HepG2 (cell line): Measurements from ENCODE around the gene COQ4. TPM values are rescaled to one million over a fixed set of nuclear protein-coding genes. Genes with fewer than 3 reads are reported as not detected.

Experiments used
- FOXA3 ChIP-seq: IDR thresholded peaks from 2 replicates; pipeline ENCODE4 v1.6.1; 2016; ENCODE audit warnings: missing genetic modification reagents, missing compliant biosample characterization
- HNRNPLL ChIP-seq: fragments of 200-400 bp; formaldehyde crosslinking; IDR thresholded peaks from 2 replicates; pipeline ENCODE4 v1.6.1; 2017; ENCODE audit warnings: mild to moderate bottlenecking, low read depth, low read length; ENCODE audit not compliant: poor library complexity, severe bottlenecking
- JUN ChIP-seq: sonication (generic); formaldehyde crosslinking; IDR thresholded peaks from 2 replicates; pipeline ENCODE4 v1.4.0; 2020; ENCODE audit warnings: mild to moderate bottlenecking, missing genetic modification reagents
- KLF11 ChIP-seq: IDR thresholded peaks from 2 replicates; pipeline ENCODE4 v1.6.1; 2016; ENCODE audit warnings: missing compliant biosample characterization
- NFATC3 ChIP-seq: sonication (generic); formaldehyde crosslinking; IDR thresholded peaks from 2 replicates; pipeline ENCODE4 v1.5.1; 2020; ENCODE audit warnings: mild to moderate bottlenecking, missing genetic modification reagents
- NFKB2 ChIP-seq: sonication (generic); formaldehyde crosslinking; IDR thresholded peaks from 2 replicates; pipeline ENCODE4 v1.4.0; 2020; ENCODE audit warnings: missing genetic modification reagents, borderline replicate concordance
- NFKBIZ ChIP-seq: IDR thresholded peaks from 2 replicates; pipeline ENCODE4 v1.6.1; 2018; ENCODE audit warnings: missing genetic modification reagents, missing compliant biosample characterization
- PREB ChIP-seq: sonication (generic); formaldehyde crosslinking; IDR thresholded peaks from 2 replicates; pipeline ENCODE4 v1.4.0; 2020; ENCODE audit warnings: missing genetic modification reagents
- REL ChIP-seq: sonication (generic); formaldehyde crosslinking; conservative IDR thresholded peaks from 2 replicates; pipeline ENCODE4 v1.8.0; 2022; ENCODE audit warnings: mild to moderate bottlenecking, missing genetic modification reagents, moderate library complexity
- SKI ChIP-seq: fragments of 450-650 bp; IDR thresholded peaks from one replicate; pipeline ENCODE4 v1.6.1; 2018; ENCODE audit warnings: mild to moderate bottlenecking; ENCODE audit not compliant: partially characterized antibody
- SMAD3 ChIP-seq: sonication (generic); formaldehyde crosslinking; IDR thresholded peaks from 2 replicates; pipeline ENCODE4 v1.4.0; 2020; ENCODE audit warnings: missing genetic modification reagents
- SOX6 ChIP-seq, 2 experiments: fragments of 450-650 bp in 1 of 2; sonication (generic) in 1 of 2; formaldehyde crosslinking in 1 of 2; IDR thresholded peaks; 2 replicates each; pipeline versions ENCODE4 v1.4.0 to v1.6.1; 2017 to 2020; ENCODE audit warnings: antibody characterized with exemption in 1 of 2, mild to moderate bottlenecking in 1 of 2, missing genetic modification reagents in 1 of 2
- TFDP2 ChIP-seq: sonication (generic); formaldehyde crosslinking; IDR thresholded peaks from 2 replicates; pipeline ENCODE4 v1.4.0; 2020; ENCODE audit warnings: missing genetic modification reagents
- YEATS4 ChIP-seq: sonication (generic); formaldehyde crosslinking; IDR thresholded peaks from 2 replicates; pipeline ENCODE4 v1.4.0; 2020; ENCODE audit warnings: missing genetic modification reagents, borderline replicate concordance
- ZFX ChIP-seq: sonication (generic); formaldehyde crosslinking; IDR thresholded peaks from 2 replicates; pipeline ENCODE4 v1.4.0; 2020; ENCODE audit warnings: mild to moderate bottlenecking, low read depth, missing genetic modification reagents, moderate library complexity
- ZKSCAN5 ChIP-seq: sonication (generic); formaldehyde crosslinking; IDR thresholded peaks from 2 replicates; pipeline ENCODE4 v1.5.1; 2020; ENCODE audit warnings: mild to moderate bottlenecking, missing genetic modification reagents
- ZNF160 ChIP-seq: sonication (generic); formaldehyde crosslinking; IDR thresholded peaks from 2 replicates; pipeline ENCODE4 v1.8.0; 2022; ENCODE audit warnings: mild to moderate bottlenecking, inconsistent platforms, missing genetic modification reagents
- ZNF264 ChIP-seq: sonication (generic); formaldehyde crosslinking; IDR thresholded peaks from 2 replicates; pipeline ENCODE4 v1.4.0; 2020; ENCODE audit warnings: missing genetic modification reagents
- ZNF431 ChIP-seq: sonication (generic); formaldehyde crosslinking; IDR thresholded peaks from 2 replicates; pipeline ENCODE4 v1.9.0; 2022; ENCODE audit warnings: missing genetic modification reagents, low read depth, mild to moderate bottlenecking, borderline replicate concordance
- ZNF652 ChIP-seq: IDR thresholded peaks from 2 replicates; pipeline ENCODE4 v1.6.1; 2016; ENCODE audit warnings: low read depth, borderline replicate concordance
- ZNF792 ChIP-seq: IDR thresholded peaks from 2 replicates; pipeline ENCODE4 v1.6.1; 2016
- polyA plus RNA-seq, 8 experiments: library from polyadenylated mRNA; depleted of rRNA in 3 of 8; stranded (reverse) in 7 of 8; unstranded in 1 of 8; fragments of >200 nt; fragmentation: Illumina TruSeq in 4 of 8; extraction: Trizol in 4 of 8; gene quantifications; 2 replicates each; pipeline versions ENCODE4 v1.2.1 to v1.2.3, GENCODE V29; 2011 to 2016; ENCODE audit warnings: low read depth in 4 of 8, missing spikeins in 1 of 8, mixed read lengths in 1 of 8; ENCODE audit not compliant: insufficient read depth in 1 of 8
- total RNA-seq, 5 experiments: library from RNA; depleted of rRNA; stranded (reverse); fragments of >200 nt; fragmentation: Illumina TruSeq; extraction: Trizol; gene quantifications; 2 replicates each; pipeline ENCODE4 v1.2.3, GENCODE V29; 2016; ENCODE audit warnings: low read depth in 1 of 5
- TF ChIP-seq, protein P1 (sequence below): sonication (generic); formaldehyde crosslinking; IDR thresholded peaks from 2 replicates; pipeline ENCODE4 v1.5.1; 2020; ENCODE audit warnings: missing genetic modification reagents, mild to moderate bottlenecking, borderline replicate concordance

COQ4 gene
- total and polyA plus RNA-seq, 2 of the 13 experiments (the other 11 are each of a cell fraction or from before 2014, with no cell fraction given), result 26.1 to 36.0 TPM

GRCh38 chr9:128322404-128323211, at the start of gene COQ4, which contains the start of gene TRUB2 (continued):
- TF ChIP-seq ZNF431 (CRISPR knock-in tag), result no peak
- TF ChIP-seq NFATC3 (CRISPR knock-in tag), result 0 out of 2 replicates have a peak, but pooled peaks have one; percentile 20
- TF ChIP-seq SOX6 (IDR thresholded peaks at IDR 0.05), result no peak
- TF ChIP-seq SOX6 (CRISPR knock-in tag; IDR thresholded peaks at IDR 0.05), result peak; percentile 52; the same call in 1 of the 2 replicates
- TF ChIP-seq ZKSCAN5, result no peak; the same call in 1 of the 2 replicates
- TF ChIP-seq NFKBIZ (CRISPR knock-in tag), result no peak
- peak; percentile 50; the same call in 1 of the 2 replicates for TF ChIP-seq JUN (CRISPR knock-in tag)
- TF ChIP-seq ZNF792, result peak; percentile 28; the same call in 1 of the 2 replicates
- TF ChIP-seq YEATS4, result peak; percentile 97
- TF ChIP-seq SMAD3 (CRISPR knock-in tag), result peak; percentile 40
- no peak for TF ChIP-seq PREB (CRISPR knock-in tag)
- TF ChIP-seq, protein P1, sequence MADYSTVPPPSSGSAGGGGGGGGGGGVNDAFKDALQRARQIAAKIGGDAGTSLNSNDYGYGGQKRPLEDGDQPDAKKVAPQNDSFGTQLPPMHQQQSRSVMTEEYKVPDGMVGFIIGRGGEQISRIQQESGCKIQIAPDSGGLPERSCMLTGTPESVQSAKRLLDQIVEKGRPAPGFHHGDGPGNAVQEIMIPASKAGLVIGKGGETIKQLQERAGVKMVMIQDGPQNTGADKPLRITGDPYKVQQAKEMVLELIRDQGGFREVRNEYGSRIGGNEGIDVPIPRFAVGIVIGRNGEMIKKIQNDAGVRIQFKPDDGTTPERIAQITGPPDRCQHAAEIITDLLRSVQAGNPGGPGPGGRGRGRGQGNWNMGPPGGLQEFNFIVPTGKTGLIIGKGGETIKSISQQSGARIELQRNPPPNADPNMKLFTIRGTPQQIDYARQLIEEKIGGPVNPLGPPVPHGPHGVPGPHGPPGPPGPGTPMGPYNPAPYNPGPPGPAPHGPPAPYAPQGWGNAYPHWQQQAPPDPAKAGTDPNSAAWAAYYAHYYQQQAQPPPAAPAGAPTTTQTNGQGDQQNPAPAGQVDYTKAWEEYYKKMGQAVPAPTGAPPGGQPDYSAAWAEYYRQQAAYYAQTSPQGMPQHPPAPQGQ, result peak; percentile 93; the same call in 1 of the 2 replicates
- peak; percentile 36; the same call in 1 of the 2 replicates for TF ChIP-seq ZNF652
- peak; percentile 64; the same call in 1 of the 2 replicates for TF ChIP-seq ZNF264 (CRISPR knock-in tag)
- TF ChIP-seq SKI, result peak; percentile 69
- TF ChIP-seq ZFX (CRISPR knock-in tag), result peak; percentile 94
- TF ChIP-seq NFKB2 (CRISPR knock-in tag), result peak; percentile 72
- no peak for TF ChIP-seq REL (CRISPR knock-in tag)
- TF ChIP-seq FOXA3 (CRISPR knock-in tag), result peak; percentile 1; the same call in 1 of the 2 replicates
- peak; percentile 65; the same call in 1 of the 2 replicates for TF ChIP-seq TFDP2
- no peak for TF ChIP-seq KLF11 (CRISPR knock-in tag)
- peak; percentile 82; the same call in 1 of the 2 replicates for TF ChIP-seq ZNF160 (CRISPR knock-in tag)
- peak; percentile 92 for TF ChIP-seq HNRNPLL
